ENCODE data around the gene FYN.
A peak's percentile ranks its signal among the peaks of the same experiment; 100 is the strongest.

Gene FYN

GRCh38 chr6:111747829-111748228, 125.4 kb downstream of the FYN start:
- DNase-seq (ENCODE audit: low read depth): no peak

GRCh38 chr6:111747396-111747795, 125.9 kb downstream of the FYN start:
- DNase-seq (ENCODE audit: low read depth): no peak

- DNase-seq (ENCODE audit: low read depth): no peak
These were observed 126.3 kb downstream of the FYN start for GRCh38 chr6:111746983-111747382.

- no peak for DNase-seq (ENCODE audit: low read depth)
These were observed 127.6 kb downstream of the FYN start for GRCh38 chr6:111745636-111746035.

GRCh38 chr6:111745186-111745585, 128.1 kb downstream of the FYN start:
- peak; percentile 27 for DNase-seq (ENCODE audit: low read depth)

- DNase-seq (ENCODE audit: low read depth): no peak
These were observed 129.2 kb downstream of the FYN start for GRCh38 chr6:111743862-111744692.

GRCh38 chr6:111743360-111743759, 129.9 kb downstream of the FYN start:
- DNase-seq (ENCODE audit: low read depth): no peak

GRCh38 chr6:111741177-111741952, 131.9 kb downstream of the FYN start:
- no peak for DNase-seq (ENCODE audit: low read depth)

GRCh38 chr6:111740506-111740905, 132.7 kb downstream of the FYN start:
- no peak for DNase-seq (ENCODE audit: low read depth)

GRCh38 chr6:111739257-111739696, 134.0 kb downstream of the FYN start:
- no peak for DNase-seq (ENCODE audit: low read depth)

- no peak for DNase-seq (ENCODE audit: low read depth)
These were observed 134.6 kb downstream of the FYN start for GRCh38 chr6:111738631-111739030.

GRCh38 chr6:111738156-111738555, 135.1 kb downstream of the FYN start:
- DNase-seq (ENCODE audit: low read depth): no peak

GRCh38 chr6:111737065-111737521, 136.2 kb downstream of the FYN start:
- DNase-seq (ENCODE audit: low read depth): peak; percentile 80

- DNase-seq (ENCODE audit: low read depth): peak; percentile 52
These were observed 137.1 kb downstream of the FYN start for GRCh38 chr6:111736005-111736608.

GRCh38 chr6:111734068-111735061, 138.9 kb downstream of the FYN start:
- DNase-seq (ENCODE audit: low read depth): no peak

GRCh38 chr6:111732390-111732789, 140.9 kb downstream of the FYN start:
- no peak for DNase-seq (ENCODE audit: low read depth)

GRCh38 chr6:111731456-111732195, 141.6 kb downstream of the FYN start:
- DNase-seq (ENCODE audit: low read depth): no peak

GRCh38 chr6:111730864-111731263, 142.4 kb downstream of the FYN start:
- no peak for DNase-seq (ENCODE audit: low read depth)

GRCh38 chr6:111727802-111728201, 145.4 kb downstream of the FYN start:
- peak; percentile 57 for DNase-seq (ENCODE audit: low read depth)

- DNase-seq (ENCODE audit: low read depth): peak; percentile 92
These were observed 146.2 kb downstream of the FYN start for GRCh38 chr6:111727041-111727440.
